Esophagus squamous epithelium (tissue), 5 donors: Measurements from ENCODE around the gene PTDSS2. TPM values are rescaled to one million over a fixed set of nuclear protein-coding genes. Genes with fewer than 3 reads are reported as not detected.

ENCODE experiments used
- DNase-seq: peaks from one replicate; lab custom pipeline; 2025; lab: John Stamatoyannopoulos, UW
- H3K27ac ChIP-seq, 4 donors: fragments of 200-600 bp; sonication (generic); one replicate each; pipeline ENCODE4 v1.5.1; 2016 to 2019; ENCODE audit warnings: mild to moderate bottlenecking in 1 of 4
- H3K27me3 ChIP-seq, 4 donors: fragments of 200-600 bp; sonication (generic); 1 replicate in 3 of 4; 2 replicates in 1 of 4; pipeline versions ENCODE4 v1.5.1 to v1.6.0; 2017 to 2021; ENCODE audit warnings: antibody characterized with exemption in 1 of 4
- H3K36me3 ChIP-seq, 3 donors: fragments of 200-600 bp; sonication (generic); one replicate each; pipeline ENCODE4 v1.5.1; 2016 to 2019
- H3K4me1 ChIP-seq, 3 donors: fragments of 200-600 bp; sonication (generic); one replicate each; pipeline ENCODE4 v1.5.1; 2017 to 2019
- H3K4me3 ChIP-seq, 4 donors: fragments of 200-600 bp; sonication (generic); 1 replicate in 3 of 4; 2 replicates in 1 of 4; pipeline ENCODE4 v1.5.1; 2016 to 2019; ENCODE audit warnings: mild to moderate bottlenecking in 2 of 4, moderate library complexity in 1 of 4
- H3K9me3 ChIP-seq, 3 donors: fragments of 200-600 bp; sonication (generic); one replicate each; pipeline ENCODE4 v1.5.1; 2016 to 2019
- CTCF ChIP-seq, 6 experiments: fragments of 450-650 bp in 4 of 6; fragments of 200-600 bp in 2 of 6; sonication (generic) in 2 of 6; IDR thresholded peaks; one replicate each; pipeline ENCODE4 v1.5.1; 2016 to 2019; ENCODE audit warnings: antibody characterized with exemption in 6 of 6, mild to moderate bottlenecking in 4 of 6, moderate library complexity in 4 of 6
- POLR2A ChIP-seq, 4 donors: fragments of 450-650 bp; IDR thresholded peaks; one replicate each; pipeline ENCODE4 v1.6.1; 2017; ENCODE audit warnings: antibody characterized with exemption in 4 of 4, mild to moderate bottlenecking in 4 of 4, moderate library complexity in 3 of 4
- WGBS, 2 donors: methylation state at CpG; one replicate each; pipeline ENCODE4 v1.1.5; 2018; 5-methylcytosine and 5-hydroxymethylcytosine counted together
- intact Hi-C: fragments of 100-400 bp; cut with DNase I; formaldehyde crosslinking; loops from one replicate; pipeline ENCODE4 v1.15.0; 2022
- total RNA-seq, 4 donors: library from RNA; depleted of rRNA; stranded (reverse); fragments of >200 nt; gene quantifications; one replicate each; pipeline ENCODE4 v1.1.0, GENCODE V29; 2016
- donor health status: DM: yes; HTN: yes; CAD: no.

Gene PTDSS2
- total RNA-seq, 4 donors from 2014 or later: 15.8 to 34.3 (median 22.8) TPM

- H3K9me3 ChIP-seq: no peaks in the 10 kb centered on the region
- H3K36me3 ChIP-seq: no peaks in the 10 kb centered on the region
- intact Hi-C loops: no loop called here
- no peak for DNase-seq
- H3K27ac ChIP-seq: no peak overlapping the region
- no peak overlapping the region for H3K4me3 ChIP-seq
- TF ChIP-seq POLR2A (IDR thresholded peaks at IDR 0.05): no peak
- TF ChIP-seq CTCF (IDR thresholded peaks at IDR 0.05): no peak
- 88 to 100% methylated on average over 1 to 4 of the region's 20 CpGs for WGBS, 2 donors
- H3K4me1 ChIP-seq: peaks cover 18 to 43% (median 21%) of the 10 kb centered on the region in 3 donors
- H3K27me3 ChIP-seq: peaks cover 0 to 70% (median 0%) of the 10 kb centered on the region in 4 donors
Measured at GRCh38 chr11:419248-420005, 30.7 kb upstream of the PTDSS2 start.

- Histone ChIP-seq H3K9me3 (no peaks in the 10 kb centered on the region), H3K4me1 (peaks cover 17 to 35% (median 19%) of the 10 kb centered on the region in 3 donors), H3K27ac (no peak overlapping the region), H3K4me3 (no peak overlapping the region), H3K36me3 (no peaks in the 10 kb centered on the region), H3K27me3 (peaks cover 0 to 66% (median 0%) of the 10 kb centered on the region in 4 donors)
- TF ChIP-seq POLR2A (IDR thresholded peaks at IDR 0.05): no peak
- TF ChIP-seq CTCF (IDR thresholded peaks at IDR 0.05): no peak
- DNase-seq: no peak
- 69 to 70% methylated on average over 9 to 18 of the region's 71 CpGs for whole genome bisulfite sequencing, 2 donors
- intact Hi-C loops: no loop called here
Measured at GRCh38 chr11:420054-420910, 29.8 kb upstream of the PTDSS2 start.

GRCh38 chr11:420911-421321 lies 29.2 kb upstream of the PTDSS2 start:
- DNase-seq: no peak
- Histone ChIP-seq H3K4me3 (no peak overlapping the region), H3K9me3 (no peaks in the 10 kb centered on the region), H3K4me1 (peaks cover 11 to 28% (median 14%) of the 10 kb centered on the region in 3 donors), H3K27me3 (peaks cover 0 to 59% (median 0%) of the 10 kb centered on the region in 4 donors), H3K27ac (no peak overlapping the region), H3K36me3 (no peaks in the 10 kb centered on the region)
- no peak for TF ChIP-seq CTCF (IDR thresholded peaks at IDR 0.05)
- TF ChIP-seq POLR2A (IDR thresholded peaks at IDR 0.05): no peak
- intact Hi-C loops: no loop called here
- 73% methylated on average over 4 of the region's 21 CpGs; no CpG with 5 or more reads in 1 of the 2 donors for WGBS, 2 donors

- WGBS, 2 donors: 80 to 89% methylated on average over 9 to 10 of the region's 10 CpGs
- Histone ChIP-seq H3K4me1 (peaks cover 4 to 15% (median 5%) of the 10 kb centered on the region in 3 donors), H3K36me3 (no peaks in the 10 kb centered on the region), H3K9me3 (no peaks in the 10 kb centered on the region), H3K27ac (no peak overlapping the region), H3K4me3 (no peak overlapping the region), H3K27me3 (peaks cover 0 to 46% (median 0%) of the 10 kb centered on the region in 4 donors)
- DNase-seq: no peak
- TF ChIP-seq POLR2A (IDR thresholded peaks at IDR 0.05): no peak
- TF ChIP-seq CTCF (IDR thresholded peaks at IDR 0.05): no peak
- intact Hi-C loops: no loop called here
Measured at GRCh38 chr11:422249-422656, 27.8 kb upstream of the PTDSS2 start.
